ENCODE results near the gene CETN1.

The CETN1 gene

GRCh38 chr18:577643-578375, 2.4 kb upstream of the CETN1 start:
- DNase-seq, result no peak

- DNase-seq, result no peak
These were observed 942 bp upstream of the CETN1 start for GRCh38 chr18:579238-579637.

GRCh38 chr18:581096-581495, 916 bp downstream of the CETN1 start:
- no peak for DNase-seq

GRCh38 chr18:582465-582864, 2.3 kb downstream of the CETN1 start:
- no peak for DNase-seq

GRCh38 chr18:595068-595467, 14.9 kb downstream of the CETN1 start:
- no peak for DNase-seq

- DNase-seq, result no peak
These were observed 15.4 kb downstream of the CETN1 start for GRCh38 chr18:595571-595970.

- no peak for DNase-seq
These were observed 16.2 kb downstream of the CETN1 start for GRCh38 chr18:596288-596881.

GRCh38 chr18:598124-598589, 18.0 kb downstream of the CETN1 start:
- no peak for DNase-seq

GRCh38 chr18:600107-600506, 19.9 kb downstream of the CETN1 start:
- DNase-seq, result no peak

- DNase-seq, result no peak
These were observed 24.6 kb downstream of the CETN1 start for GRCh38 chr18:604771-605170.

GRCh38 chr18:607930-608329, 27.8 kb downstream of the CETN1 start:
- DNase-seq, result no peak

- no peak for DNase-seq
These were observed 30.2 kb downstream of the CETN1 start for GRCh38 chr18:610214-610928.

GRCh38 chr18:612156-612555, 32.0 kb downstream of the CETN1 start:
- no peak for DNase-seq

GRCh38 chr18:614193-614592, 34.0 kb downstream of the CETN1 start:
- DNase-seq, result no peak

GRCh38 chr18:615092-615521, 34.9 kb downstream of the CETN1 start:
- no peak for DNase-seq

- DNase-seq, result no peak
These were observed 35.6 kb downstream of the CETN1 start for GRCh38 chr18:615773-616172.

GRCh38 chr18:616380-616995, 36.3 kb downstream of the CETN1 start:
- DNase-seq, result peak; percentile 64

GRCh38 chr18:617970-618504, 37.9 kb downstream of the CETN1 start:
- DNase-seq, result no peak

GRCh38 chr18:618618-619017, 38.4 kb downstream of the CETN1 start:
- DNase-seq, result no peak

GRCh38 chr18:621291-622043, 41.3 kb downstream of the CETN1 start:
- peak; percentile 76 for DNase-seq

- no peak for DNase-seq
These were observed 42.1 kb downstream of the CETN1 start for GRCh38 chr18:622289-622688.
